ENCODE results near the gene NDUFC1.

The NDUFC1 gene

DNA sequence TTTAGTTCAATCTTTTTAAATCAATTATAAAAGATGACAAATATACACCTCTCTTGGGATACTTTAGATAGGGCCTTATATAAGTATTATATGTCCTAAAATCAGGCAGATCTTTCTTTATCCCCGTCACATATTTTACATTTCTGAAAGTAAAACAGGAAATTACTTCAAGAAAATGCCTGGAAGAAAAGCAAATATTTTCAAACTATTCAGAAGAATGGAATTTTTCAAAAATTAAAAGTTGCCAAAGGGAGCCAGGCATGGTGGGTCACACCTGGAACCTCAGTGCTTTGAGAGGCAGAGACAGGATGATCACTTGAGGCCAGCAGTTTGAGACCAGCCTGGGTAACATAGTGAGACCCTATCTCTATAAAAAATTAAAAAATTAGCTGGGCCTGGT is 56.7 kb downstream of the NDUFC1 start:
- no peak for DNase-seq

DNA sequence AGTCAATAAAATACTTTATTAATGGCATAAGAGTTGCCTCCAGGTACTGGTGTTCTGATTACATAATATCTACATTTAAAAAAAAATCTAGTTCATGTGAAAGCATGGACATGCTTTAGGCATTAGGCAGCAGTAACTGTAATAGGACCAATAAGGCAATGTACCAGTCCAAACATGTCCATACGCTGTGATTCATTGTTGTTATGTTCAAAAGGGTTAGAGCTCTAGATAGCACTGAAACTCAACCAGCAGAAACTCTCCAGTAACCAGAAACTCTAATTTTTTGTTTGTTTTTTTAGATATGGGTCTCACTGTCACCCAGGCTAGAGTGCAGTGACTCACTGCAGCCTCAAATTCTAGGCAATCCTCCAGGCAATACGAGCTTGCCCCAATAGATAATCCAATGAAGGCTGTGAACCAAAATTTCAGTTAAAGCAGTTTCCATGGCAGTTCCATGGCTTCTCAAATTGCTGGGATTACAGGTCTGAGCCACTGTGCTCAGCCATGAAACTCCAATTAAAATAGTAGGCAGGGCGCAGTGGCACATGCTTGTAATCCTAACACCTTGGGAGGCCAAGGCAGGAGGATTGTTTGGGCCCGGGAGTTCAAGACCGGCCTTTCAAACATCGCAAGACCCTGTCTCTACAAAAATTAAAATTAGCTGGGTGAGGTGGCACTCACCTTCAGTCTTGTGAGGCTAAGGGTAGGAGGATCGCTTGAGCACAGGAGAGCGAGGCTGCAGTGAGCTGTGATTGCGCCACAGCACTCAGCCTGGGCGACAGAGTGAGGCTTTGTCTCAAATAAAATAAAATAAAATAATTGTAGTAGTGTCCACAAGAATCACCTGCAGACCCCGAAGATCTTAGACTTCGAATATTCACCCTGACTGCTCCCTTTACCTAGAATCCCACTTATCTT is 58.6 kb downstream of the NDUFC1 start:
- no peak for DNase-seq

DNA sequence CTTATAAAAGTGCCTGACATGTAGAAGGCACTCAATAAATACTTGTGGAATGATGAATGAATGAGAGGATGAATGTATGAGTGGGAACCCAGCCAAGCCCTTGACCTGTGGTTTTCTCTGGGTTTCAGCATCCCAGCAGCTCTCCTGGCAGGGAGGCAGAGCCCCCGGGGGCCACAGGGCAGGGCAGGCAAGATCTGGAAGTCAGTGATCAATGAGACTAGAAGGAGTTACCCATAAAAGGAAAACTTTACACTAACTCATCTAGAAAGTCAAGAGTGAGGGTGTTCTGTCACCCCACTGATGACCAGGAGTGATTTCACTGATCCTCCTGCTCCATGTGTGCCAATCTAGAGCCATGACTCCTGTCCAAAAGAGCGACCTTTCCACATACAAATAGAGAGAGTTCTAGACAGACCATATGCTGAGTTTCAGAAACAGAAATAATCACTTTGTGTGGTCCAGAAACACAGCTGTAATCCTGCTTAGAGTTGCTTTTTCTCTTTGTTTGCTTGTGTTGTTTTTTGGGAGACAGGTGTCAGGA is 59.7 kb downstream of the NDUFC1 start:
- DNase-seq = no peak

DNA sequence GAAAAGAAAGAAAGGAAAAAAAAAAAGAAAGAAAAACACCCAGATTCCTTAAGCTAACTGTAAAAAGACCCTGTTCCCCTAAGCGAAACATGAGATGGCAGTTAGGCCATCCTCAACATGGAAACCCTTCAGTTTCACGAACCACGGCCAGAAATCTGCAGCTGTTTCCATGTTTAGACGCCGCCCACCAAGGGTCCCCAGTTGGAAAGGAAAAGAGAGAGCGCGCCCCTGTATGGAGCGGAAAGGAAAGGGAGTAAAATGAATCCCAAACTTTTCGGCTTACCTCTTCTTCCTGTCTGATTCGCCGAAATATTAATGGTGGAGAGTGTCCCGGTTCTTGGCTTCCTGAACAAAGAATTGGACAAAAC is 60.5 kb downstream of the NDUFC1 start:
- DNase-seq = no peak

DNA sequence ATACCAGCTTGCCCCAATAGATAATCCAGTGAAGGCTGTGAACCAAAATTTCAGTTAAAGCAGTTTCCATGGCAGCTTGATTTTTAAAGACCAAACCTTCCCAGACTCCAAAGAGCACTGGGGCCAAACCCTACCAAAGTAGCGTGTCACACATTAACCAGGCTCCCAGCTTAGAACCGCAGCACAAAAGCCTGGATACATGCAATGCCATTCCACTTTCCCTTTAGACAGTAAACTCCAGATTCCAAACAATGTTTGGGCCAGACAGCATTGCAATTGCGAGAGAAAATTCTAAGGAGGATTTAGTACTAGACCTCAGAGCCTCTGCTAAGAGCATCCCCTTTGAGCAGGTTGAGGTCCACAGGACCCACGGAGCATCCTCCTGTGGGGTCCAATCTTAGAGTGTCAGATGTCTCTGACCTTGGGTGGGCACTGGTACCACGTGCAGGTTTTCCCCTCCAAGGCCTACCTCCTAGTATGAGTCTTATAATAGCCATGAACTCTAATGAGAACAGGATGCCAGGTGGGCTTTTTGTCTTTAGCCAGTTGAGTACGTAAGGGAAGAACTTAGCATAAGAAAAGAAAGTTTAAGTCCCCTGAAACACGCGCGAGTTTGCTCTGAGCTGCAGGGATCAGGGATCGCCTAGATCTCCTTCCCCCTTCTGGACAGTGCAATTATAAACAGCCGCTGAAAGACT is 61.0 kb downstream of the NDUFC1 start:
- no peak for DNase-seq
